NCI-H146 treated with DMSO at 0.1 percent for 48 hours (cell line): ENCODE results near the gene SAXO1.
A peak's percentile ranks its signal among the peaks of the same experiment; 100 is the strongest.
"Not testable (repeated sequence)": the region's sequence is repeated elsewhere in the genome, so short reads cannot be mapped to it uniquely, and the experiment has no call there.

Experiments
- DNase-seq: peaks from one replicate; lab custom pipeline; 2025; ENCODE audit not compliant: unreplicated experiment; lab: John Stamatoyannopoulos, UW

The SAXO1 gene

GRCh38 chr9:18971404-18971803 lies 61.6 kb downstream of the SAXO1 start:
- DNase-seq, result no peak

- DNase-seq, result no peak
These were observed 62.6 kb downstream of the SAXO1 start for GRCh38 chr9:18970393-18970792.

- DNase-seq, result no peak
These were observed 63.9 kb downstream of the SAXO1 start for GRCh38 chr9:18969128-18969527.

GRCh38 chr9:18955626-18956025 lies 77.4 kb downstream of the SAXO1 start:
- no peak for DNase-seq

DNA sequence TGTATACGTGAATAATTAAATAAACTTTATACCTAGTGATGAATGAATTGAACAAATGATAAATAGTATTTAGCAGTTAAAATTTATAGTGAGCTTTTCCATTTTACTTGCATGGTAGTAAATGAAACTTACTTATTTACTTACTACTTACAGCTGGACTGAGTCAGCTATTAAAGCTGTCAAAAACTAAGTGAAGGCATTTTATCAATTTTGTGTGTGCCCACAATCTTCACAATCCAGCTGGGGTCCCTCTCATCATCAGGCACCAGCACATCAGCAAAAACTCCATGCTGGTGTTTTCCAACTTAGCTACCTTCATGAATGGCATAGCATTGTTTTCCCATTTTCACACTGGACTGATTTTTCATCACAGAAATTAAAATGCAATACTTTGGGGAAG lies 81.1 kb downstream of the SAXO1 start:
- DNase-seq, result no peak

DNA sequence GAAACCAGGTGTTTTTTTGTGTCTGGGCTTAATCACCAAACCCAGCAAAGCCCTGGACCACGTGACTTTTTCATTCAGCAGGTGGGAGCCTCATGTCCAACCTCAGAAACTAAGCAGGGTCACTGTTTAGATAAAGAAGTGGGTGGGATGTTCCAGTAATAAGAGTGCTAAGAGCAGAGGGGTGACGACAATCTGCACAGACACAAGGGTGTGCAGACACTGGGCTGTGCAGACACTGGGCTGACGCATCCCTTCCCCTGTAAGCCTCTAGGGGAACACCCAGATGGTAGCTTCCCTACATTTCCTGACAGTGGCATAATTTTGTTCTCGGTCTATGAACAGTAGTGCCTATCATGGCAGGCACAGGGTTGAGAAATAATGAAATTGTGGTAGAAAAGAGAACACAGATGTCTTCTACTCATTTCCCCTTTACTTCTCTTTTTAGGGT lies 85.1 kb downstream of the SAXO1 start:
- peak; percentile 95 for DNase-seq

DNA sequence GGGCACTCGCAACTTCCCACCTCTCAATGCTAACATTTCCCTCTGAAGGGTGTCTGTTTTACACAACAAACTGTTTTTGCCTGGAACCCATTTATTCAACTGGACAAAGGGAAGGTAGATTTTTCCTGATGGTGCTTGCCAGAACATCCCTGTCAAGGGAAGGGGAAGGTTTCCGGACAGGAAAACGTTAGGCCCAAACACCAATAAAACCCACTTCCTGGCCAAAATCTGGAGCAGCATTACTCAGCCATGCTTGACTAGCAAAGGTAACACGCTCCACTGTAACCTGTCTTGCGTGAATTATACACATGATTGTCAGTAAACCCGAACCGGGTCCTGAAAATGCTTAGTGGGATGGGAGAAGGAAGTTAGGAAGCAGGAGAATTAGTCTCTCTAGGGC lies 90.2 kb downstream of the SAXO1 start:
- no peak for DNase-seq

- DNase-seq, result no peak
These were observed 91.8 kb downstream of the SAXO1 start for GRCh38 chr9:18941060-18941740.

DNA sequence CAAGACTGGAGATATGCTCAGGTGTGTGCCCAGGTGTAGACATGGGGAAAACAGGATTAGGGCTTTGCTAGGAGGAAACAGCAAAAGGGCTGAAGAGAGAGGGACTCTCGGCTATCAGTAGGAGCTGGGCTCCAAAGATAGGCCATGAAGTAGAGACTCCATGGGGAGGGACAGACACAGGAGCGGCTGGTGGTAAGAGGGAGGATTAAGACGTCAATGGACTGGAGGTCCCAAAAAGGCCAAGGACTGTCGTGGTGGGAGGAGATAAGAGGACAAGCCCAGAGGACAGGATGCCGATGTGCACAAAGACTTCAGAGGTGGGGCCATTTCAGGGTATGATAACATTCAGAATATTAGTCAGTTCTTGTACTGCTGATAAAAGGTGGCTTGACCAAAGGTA lies 93.1 kb downstream of the SAXO1 start:
- DNase-seq, result no peak

- DNase-seq, result no peak
These were observed 96.7 kb downstream of the SAXO1 start for GRCh38 chr9:18936094-18936871.

DNA sequence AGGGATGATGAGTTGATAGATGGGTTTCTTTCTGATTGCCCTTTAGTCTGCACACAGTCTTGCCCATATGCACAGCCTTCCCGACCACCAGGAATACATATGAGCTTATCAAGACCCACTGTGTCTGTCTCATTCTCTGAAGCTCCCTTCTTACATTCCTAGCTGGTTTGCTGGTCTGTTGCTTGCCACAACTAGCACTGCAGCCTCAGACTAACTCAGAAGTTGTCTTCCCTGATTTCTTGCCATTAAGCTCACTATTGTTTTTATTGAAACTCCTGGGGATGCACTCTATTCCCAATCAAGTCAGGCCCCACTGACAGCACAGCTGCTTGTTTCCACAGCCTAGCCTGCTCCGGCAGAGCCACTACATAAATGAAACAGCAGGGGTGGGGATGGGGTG lies 97.5 kb downstream of the SAXO1 start:
- DNase-seq, result no peak

- DNase-seq, result not testable (repeated sequence)
These were observed 102.4 kb downstream of the SAXO1 start for GRCh38 chr9:18930611-18931010.

- DNase-seq, result no peak
These were observed 104.3 kb downstream of the SAXO1 start for GRCh38 chr9:18928711-18929110.

- DNase-seq, result no peak
These were observed 106.5 kb downstream of the SAXO1 start for GRCh38 chr9:18926513-18926912.

- DNase-seq, result no peak
These were observed 107.1 kb downstream of the SAXO1 start for GRCh38 chr9:18925880-18926279.

GRCh38 chr9:18923671-18924430 lies 109.2 kb downstream of the SAXO1 start:
- no peak for DNase-seq

DNA sequence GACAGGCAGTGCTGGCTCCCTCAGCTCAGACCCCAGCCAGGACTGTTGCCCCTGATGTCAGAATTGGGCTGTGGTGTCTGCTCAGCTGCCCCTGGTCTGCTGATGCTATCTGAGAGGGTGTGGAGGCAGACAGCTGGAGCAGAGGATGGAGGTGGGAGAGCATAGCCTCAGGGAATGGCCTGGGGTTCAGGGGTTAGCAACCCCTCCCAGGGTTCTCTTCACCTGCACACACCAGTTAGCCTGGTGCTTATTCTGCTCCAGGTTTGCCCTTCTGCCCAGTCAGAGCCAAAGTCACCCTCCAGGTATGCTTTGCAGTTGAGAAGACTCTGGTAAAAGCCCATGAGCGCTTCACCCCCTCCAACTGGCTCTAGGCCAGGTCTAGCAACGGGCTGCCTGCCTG lies 109.8 kb downstream of the SAXO1 start:
- DNase-seq, result no peak

GRCh38 chr9:18922161-18922885 lies 110.7 kb downstream of the SAXO1 start:
- DNase-seq, result no peak

- no peak for DNase-seq
These were observed 111.5 kb downstream of the SAXO1 start for GRCh38 chr9:18921366-18922075.
